ENCODE results near the gene PLD4.

GRCh38 chr14:104977681-104978653, 53.3 kb downstream of the PLD4 start, which contains the start of gene AHNAK2:
- no peak for TF ChIP-seq POLR2A (IDR thresholded peaks at IDR 0.05; ENCODE audit: low read length)
- TF ChIP-seq GATA1 (IDR thresholded peaks at IDR 0.05; ENCODE audit: low read depth, low read length): no peak

Data from erythroblast (primary cell).